Progenitor cell of endocrine pancreas (in vitro differentiated cells): ENCODE results near the gene ASPRV1. TPM values are rescaled to one million over a fixed set of nuclear protein-coding genes. Genes with fewer than 3 reads are reported as not detected.

Experiments used
- DNase-seq: peaks from one replicate; pipeline ENCODE4 v3.0.0; 2021; ENCODE audit warnings: low spot score; ENCODE audit not compliant: unreplicated experiment
- H3K27ac Mint-ChIP-seq: 2 replicates; pipeline ENCODE4 v1.8.0; 2021; ENCODE audit warnings: mild to moderate bottlenecking, moderate library complexity, mixed read lengths
- H3K27me3 Mint-ChIP-seq: 2 replicates; pipeline ENCODE4 v1.8.0; 2021; ENCODE audit warnings: mixed read lengths
- H3K36me3 Mint-ChIP-seq: 2 replicates; pipeline ENCODE4 v1.8.0; 2022; ENCODE audit warnings: mixed read lengths; ENCODE audit not compliant: insufficient read depth
- H3K4me1 Mint-ChIP-seq: 2 replicates; pipeline ENCODE4 v1.8.0; 2021; ENCODE audit warnings: low read depth, mixed read lengths
- H3K4me3 Mint-ChIP-seq: 2 replicates; pipeline ENCODE4 v1.8.0; 2021; ENCODE audit warnings: low read depth, mild to moderate bottlenecking, moderate library complexity, mixed read lengths
- H3K9me3 Mint-ChIP-seq: 2 replicates; pipeline ENCODE4 v1.8.0; 2021; ENCODE audit warnings: low read depth, mixed read lengths
- CTCF ChIP-seq: fragments of 200-600 bp; sonication (generic); IDR thresholded peaks from one replicate; pipeline ENCODE4 v1.5.0; 2021; ENCODE audit warnings: antibody characterized with exemption, mild to moderate bottlenecking; ENCODE audit not compliant: unreplicated experiment
- long read RNA-seq: library from polyadenylated mRNA; unstranded; transcript quantifications from one replicate; pipeline ENCODE4 v2.0.0, GENCODE V29; 2020
- total RNA-seq: library from RNA; stranded (reverse); gene quantifications from 2 replicates; pipeline ENCODE4 v1.2.1, GENCODE V29; 2021

Gene ASPRV1
- 1.1 and 1.2 TPM in 2 replicates for total RNA-seq
- long read RNA-seq, result 0 reads

- H3K4me1 Mint-ChIP-seq, result peaks cover 9% of the 10 kb centered on the region
- no peak within 1 kb of the TSS for H3K27ac Mint-ChIP-seq
- H3K27me3 Mint-ChIP-seq, result peaks cover 12% of the 10 kb centered on the region
- H3K36me3 Mint-ChIP-seq, result no peaks in the 10 kb centered on the region
- H3K9me3 Mint-ChIP-seq, result no peaks in the 10 kb centered on the region
- no peak for DNase-seq
- TF ChIP-seq CTCF, result no peak
- H3K4me3 Mint-ChIP-seq, result no peak within 1 kb of the TSS
Observed at GRCh38 chr2:69961496-69961895, at the start of gene ASPRV1. ASPRV1 (minus strand) TSS chr2:69961631; CDS start chr2:69961436, 195 bp downstream.

GRCh38 chr2:70010576-70011111, 49.2 kb upstream of the ASPRV1 start:
- no peak for TF ChIP-seq CTCF
- no peaks in the 10 kb centered on the region for H3K27me3 Mint-ChIP-seq
- H3K9me3 Mint-ChIP-seq, result no peaks in the 10 kb centered on the region
- H3K27ac Mint-ChIP-seq, result peak overlapping the region; percentile 8
- H3K4me3 Mint-ChIP-seq, result no peak overlapping the region
- DNase-seq, result no peak
- H3K4me1 Mint-ChIP-seq, result peaks cover 9% of the 10 kb centered on the region
- H3K36me3 Mint-ChIP-seq, result peaks cover 7% of the 10 kb centered on the region

- no peak for TF ChIP-seq CTCF
- Mint-ChIP-seq H3K9me3 (no peaks in the 10 kb centered on the region), H3K36me3 (peaks cover 4% of the 10 kb centered on the region), H3K4me1 (peaks cover 9% of the 10 kb centered on the region), H3K27ac (peak overlapping the region; percentile 51), H3K4me3 (no peak overlapping the region), H3K27me3 (no peaks in the 10 kb centered on the region)
- no peak for DNase-seq
Observed at GRCh38 chr2:70009762-70010575, 48.5 kb upstream of the ASPRV1 start.

- Mint-ChIP-seq H3K27me3 (no peaks in the 10 kb centered on the region), H3K4me1 (peaks cover 9% of the 10 kb centered on the region), H3K9me3 (no peaks in the 10 kb centered on the region), H3K27ac (no peak overlapping the region), H3K4me3 (no peak overlapping the region), H3K36me3 (peaks cover 2% of the 10 kb centered on the region)
- DNase-seq, result no peak
- TF ChIP-seq CTCF, result no peak
Observed at GRCh38 chr2:70008290-70008689, 46.9 kb upstream of the ASPRV1 start.

- no peak for DNase-seq
- H3K27me3 Mint-ChIP-seq, result no peaks in the 10 kb centered on the region
- peaks cover 2% of the 10 kb centered on the region for H3K36me3 Mint-ChIP-seq
- TF ChIP-seq CTCF, result no peak
- no peak overlapping the region for H3K4me3 Mint-ChIP-seq
- H3K27ac Mint-ChIP-seq, result no peak overlapping the region
- no peaks in the 10 kb centered on the region for H3K9me3 Mint-ChIP-seq
- peaks cover 9% of the 10 kb centered on the region for H3K4me1 Mint-ChIP-seq
Observed at GRCh38 chr2:70007151-70007550, 45.7 kb upstream of the ASPRV1 start.
